NCI-H446 (cell line): ENCODE results near the gene RAD23A.
"Not testable (repeated sequence)": the region's sequence is repeated elsewhere in the genome, so short reads cannot be mapped to it uniquely, and the experiment has no call there.

Experiments used
- DNase-seq, 2 experiments: peaks; one replicate each; lab custom pipeline; 2025; lab: John Stamatoyannopoulos, UW

RAD23A gene

DNA sequence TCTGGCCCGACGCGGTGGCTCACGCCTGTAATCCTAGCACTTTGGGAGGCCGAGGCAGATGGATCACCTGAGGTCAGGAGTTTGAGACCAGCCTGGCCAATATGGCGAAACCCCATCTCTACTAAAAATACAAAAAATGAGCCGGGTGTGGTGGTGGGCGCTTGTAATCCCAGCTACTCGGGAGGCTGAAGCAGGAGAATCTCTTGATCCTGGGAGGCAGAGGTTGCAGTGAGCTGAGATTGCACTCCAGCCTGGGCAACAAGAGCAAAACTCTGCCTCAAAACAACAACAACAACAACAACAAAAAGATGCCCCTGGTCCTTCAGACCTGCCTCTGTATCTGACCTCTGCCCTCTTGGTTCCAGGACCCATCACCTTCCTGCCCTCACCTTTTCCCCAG lies 9.9 kb downstream of the RAD23A start:
- DNase-seq = not testable (repeated sequence)

DNA sequence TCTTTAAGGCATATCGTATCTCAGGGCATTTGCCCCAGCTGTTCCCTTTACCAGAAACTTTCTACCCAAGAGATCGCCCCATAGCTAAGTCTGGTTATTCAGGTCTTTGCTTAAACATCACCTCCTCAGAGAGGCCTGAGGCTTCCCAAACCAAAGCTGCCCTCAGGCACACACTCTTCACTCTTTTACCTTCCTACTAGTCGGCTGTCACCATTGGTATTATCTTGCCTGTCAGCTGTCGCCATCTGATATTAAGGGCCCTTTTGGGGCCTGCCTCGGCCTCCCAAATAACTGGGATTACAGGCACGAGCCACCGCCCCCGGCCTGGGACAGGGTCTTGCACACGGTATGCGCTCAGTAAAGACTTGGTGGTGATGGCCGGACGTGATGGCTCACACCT lies 10.3 kb downstream of the RAD23A start:
- no peak for DNase-seq

GRCh38 chr19:12956446-12957388 lies 11.1 kb downstream of the RAD23A start, which contains the start of gene GADD45GIP1:
TSS of gene GADD45GIP1 (minus strand) at chr19:12957223. CDS start at chr19:12957212, 11 bp downstream.
- DNase-seq = peak; percentile 40 to 81

GRCh38 chr19:12957389-12957952 lies 11.8 kb downstream of the RAD23A start:
- not testable (repeated sequence) for DNase-seq

DNA sequence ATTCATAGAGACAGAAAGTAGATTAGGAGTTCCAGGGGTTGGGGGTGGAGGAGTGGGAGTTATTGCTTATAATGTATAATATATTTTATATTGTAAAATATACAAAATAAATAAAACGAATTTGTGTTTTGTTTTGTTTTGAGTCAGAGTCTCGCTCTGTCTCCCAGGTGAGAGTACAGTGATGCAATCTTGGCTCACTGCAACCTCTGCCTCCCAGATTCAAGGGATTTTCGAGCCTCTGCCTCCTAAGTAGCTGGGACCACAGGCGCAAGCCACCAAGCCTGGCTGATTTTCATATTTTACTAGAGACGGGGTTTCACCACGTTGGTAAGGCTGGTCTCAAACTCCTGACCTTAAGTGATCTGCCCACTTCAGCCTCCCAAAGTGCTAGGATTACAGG lies 13.8 kb downstream of the RAD23A start:
- DNase-seq = no peak

GRCh38 chr19:12965017-12965811 lies 19.6 kb downstream of the RAD23A start:
- DNase-seq = peak; percentile 63 to 90

DNA sequence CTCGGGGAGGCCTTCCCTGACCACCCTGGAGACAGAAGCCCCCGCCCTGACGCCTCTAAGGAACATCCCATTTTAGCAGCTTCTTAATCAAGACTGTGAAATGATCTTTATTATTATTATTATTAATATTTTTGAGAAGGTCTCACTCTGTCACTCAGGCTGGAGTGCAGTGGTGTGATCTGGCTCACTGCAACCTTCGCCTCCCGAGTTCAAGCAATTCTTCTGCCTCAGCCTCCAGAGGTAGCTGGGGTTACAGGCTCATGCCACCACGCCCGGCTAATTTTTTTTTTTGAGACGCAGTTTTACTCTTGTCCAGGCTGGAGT lies 20.1 kb downstream of the RAD23A start:
- DNase-seq = no peak

GRCh38 chr19:12967907-12968306 lies 22.2 kb downstream of the RAD23A start:
- DNase-seq = no peak

DNA sequence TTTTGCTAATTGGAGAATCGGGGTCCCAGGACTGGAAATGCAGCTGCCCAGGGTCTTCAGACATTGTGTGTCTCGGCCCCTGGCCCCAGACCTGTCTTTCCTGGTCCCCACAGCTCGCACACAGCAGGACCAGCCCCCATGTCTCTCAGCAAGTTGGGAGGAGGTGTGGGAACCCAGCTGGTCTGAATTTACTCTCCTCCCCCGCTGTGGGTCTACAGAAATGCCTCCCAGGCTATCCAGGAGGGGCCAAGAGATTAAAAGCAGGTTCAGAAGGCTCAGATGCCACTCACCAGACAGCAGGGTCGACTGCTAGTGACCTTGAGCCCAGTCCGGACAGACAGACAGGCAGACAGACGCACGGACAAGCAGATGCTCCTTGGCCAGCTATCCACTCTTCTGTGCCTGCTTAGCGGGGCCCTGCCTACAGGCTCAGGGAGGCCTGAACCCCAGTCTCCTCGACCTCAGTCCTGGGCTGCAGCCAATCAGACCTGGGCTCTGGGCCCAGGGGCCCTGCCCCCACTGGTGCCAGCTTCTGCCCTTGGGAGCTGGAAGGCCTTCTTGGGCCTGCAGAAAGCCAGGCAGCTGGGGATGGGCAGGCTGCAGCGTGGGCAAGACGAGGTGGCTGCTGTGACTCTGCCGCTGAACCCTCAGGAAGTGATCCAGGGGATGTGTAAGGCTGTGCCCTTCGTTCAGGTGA lies 23.8 kb downstream of the RAD23A start, which contains the start of gene DAND5:
Gene DAND5 (plus strand): TSS at position 285 of the 697 bp plus-strand sequence. CDS start 85 bp downstream, at position 370.
- DNase-seq = peak; percentile 54 to 92

GRCh38 chr19:12970070-12970820 lies 24.6 kb downstream of the RAD23A start:
- no peak for DNase-seq

DNA sequence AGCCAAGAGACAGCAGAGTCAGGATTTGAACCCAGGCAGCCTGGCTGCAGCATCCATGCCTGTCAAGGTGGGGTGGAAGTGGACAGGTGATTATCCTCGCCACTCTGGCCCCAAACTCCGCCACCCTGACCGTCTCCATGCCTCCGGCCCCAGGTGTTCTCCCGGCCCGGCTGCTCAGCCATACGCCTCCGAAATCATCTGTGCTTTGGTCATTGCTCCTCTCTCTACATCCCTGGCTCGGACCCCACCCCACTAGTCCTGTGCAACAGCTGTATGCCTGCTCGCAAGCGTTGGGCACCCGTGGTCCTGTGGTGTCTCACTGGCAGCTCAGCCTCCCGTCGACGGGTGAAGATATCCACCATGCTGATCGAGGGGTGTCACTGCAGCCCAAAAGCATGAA lies 27.6 kb downstream of the RAD23A start:
- DNase-seq = no peak

DNA sequence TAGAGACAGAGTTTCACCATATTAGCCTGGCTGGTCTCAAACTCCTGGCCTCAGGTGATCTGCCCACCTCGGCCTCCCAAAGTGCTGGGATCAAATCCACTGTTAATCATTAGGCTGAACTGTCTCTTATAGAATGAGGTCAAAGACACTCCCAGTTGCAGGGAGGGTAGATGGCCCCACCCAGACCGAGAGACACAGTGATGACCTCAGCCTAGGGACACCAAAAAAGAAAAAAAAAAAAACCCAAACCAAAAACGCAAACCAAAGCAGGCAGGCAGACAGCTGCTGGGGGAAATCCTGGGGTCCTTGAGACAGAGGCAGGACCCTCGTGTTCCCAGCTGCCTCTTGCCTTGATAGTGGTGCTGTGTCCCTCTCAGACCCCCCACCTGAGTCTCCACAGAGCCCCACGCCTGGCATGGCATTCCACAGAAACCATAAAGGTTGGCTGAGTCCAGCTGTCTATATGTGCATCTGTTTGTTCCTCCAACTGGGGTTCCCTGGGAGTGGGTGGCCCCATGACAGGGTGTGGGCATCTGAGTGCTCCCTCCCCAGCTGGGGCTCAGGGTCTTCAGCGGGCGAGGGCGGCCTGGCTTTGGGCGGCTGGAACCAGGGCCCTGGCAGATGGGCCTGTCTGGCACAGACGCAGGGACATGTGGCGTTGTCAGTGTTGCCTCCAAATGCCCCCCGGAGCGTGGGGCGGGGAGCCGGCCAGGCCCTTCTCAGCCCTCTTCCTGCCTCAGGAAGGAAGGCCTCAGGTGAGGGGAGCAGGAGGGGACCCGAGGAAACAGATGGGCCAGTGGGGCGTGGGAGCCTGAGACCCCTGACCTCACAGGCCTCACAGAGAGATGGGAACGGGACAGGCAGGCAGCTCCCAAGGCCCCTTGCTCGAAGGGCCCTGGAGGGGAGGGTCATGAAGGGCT lies 28.9 kb downstream of the RAD23A start:
- DNase-seq = peak; percentile 77 to 96

GRCh38 chr19:12975221-12975741 lies 29.6 kb downstream of the RAD23A start:
- peak in 1 of 2 experiments; percentile 62 for DNase-seq

DNA sequence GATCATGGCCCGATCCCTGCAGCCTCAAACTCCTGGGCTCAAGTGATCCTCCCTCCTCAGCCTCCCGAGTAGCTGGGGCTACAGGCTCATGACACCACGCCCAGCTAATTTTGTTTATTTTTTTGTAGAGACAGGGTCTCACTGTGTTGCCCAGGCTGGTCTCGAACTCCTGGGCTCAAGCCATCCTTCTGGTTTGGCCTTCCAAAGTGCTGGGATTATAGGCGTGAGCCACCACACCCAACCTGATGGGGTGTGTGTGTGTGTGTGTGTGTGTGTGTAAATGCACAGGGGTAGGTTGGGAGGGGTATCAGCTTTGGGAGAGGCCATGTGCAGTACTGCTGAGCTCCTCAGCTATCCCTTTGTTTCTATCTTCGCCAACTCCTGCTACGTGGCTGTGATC lies 30.4 kb downstream of the RAD23A start:
- DNase-seq = not testable (repeated sequence)

- no peak for DNase-seq
Measured at GRCh38 chr19:12979974-12980373, 34.3 kb downstream of the RAD23A start.

DNA sequence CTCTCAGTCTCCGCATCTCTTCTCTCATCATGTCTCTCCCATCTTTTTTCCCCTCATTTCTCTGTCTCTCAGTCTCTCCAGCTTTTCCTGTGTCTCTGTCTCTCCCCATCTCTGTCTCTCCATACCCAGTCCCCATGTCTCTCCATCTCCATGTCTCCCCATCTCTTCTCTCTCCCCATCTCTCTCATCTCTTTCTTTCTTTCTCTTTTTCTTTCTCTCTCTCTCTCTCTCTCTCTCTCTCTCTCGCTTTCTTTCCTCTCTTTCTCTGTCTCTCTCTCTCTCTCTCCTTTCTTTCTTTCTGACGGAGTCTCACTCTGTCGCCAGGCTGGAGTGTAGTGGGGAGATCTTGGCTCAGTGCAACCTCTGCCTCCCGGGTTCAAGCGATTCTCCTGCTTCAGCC lies 37.0 kb downstream of the RAD23A start:
- DNase-seq = no peak

DNA sequence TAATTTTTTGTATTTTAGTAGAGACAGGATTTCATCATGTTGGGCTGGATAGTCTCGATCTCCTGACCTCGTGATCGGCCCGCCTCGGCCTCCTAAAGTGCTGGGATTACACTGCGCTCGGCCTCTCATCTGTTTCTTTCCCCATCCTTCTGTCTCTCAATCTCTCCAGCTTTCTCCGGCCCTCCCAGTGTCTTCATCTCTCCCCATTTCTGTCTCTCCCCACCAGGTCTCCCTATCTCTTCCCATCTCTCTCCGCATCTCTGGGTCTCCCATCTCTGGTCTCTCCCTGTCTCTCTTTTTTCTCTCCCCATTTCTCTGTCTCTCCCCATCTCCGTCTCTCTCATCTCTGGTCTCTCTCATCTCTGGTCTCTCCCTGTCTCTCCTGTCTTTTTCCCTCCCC lies 37.4 kb downstream of the RAD23A start:
- DNase-seq = no peak

DNA sequence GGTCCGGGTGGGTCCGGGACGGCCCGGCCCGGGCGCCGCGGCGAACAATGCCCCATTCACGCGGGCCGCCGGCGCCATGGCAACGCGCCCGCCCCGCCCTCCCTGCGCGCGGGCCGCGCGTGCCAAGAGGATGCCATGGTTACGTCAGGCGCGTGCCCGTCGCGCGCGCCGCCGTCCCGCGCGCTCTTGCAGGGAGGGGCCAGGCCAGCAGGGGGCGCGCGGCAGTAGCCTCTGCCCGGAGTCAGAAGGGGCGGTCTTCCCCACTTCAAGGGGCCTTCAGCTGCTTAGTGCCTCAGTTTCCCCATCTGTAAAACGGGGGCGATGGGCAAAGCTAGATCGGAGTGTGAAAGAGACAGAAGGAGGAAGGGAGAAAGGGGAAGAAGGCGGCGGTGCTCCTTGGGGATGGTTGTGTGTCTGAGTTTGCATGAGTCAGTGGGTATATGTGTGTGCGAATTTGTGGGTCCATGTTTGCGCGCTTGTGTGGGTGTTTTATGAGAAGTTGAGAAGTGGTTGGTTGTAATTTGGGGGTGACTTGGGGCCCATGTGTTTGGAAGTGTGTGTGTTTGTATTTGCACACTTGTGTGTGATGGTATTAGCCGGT lies 38.0 kb downstream of the RAD23A start:
- peak; percentile 56 to 92 for DNase-seq

DNA sequence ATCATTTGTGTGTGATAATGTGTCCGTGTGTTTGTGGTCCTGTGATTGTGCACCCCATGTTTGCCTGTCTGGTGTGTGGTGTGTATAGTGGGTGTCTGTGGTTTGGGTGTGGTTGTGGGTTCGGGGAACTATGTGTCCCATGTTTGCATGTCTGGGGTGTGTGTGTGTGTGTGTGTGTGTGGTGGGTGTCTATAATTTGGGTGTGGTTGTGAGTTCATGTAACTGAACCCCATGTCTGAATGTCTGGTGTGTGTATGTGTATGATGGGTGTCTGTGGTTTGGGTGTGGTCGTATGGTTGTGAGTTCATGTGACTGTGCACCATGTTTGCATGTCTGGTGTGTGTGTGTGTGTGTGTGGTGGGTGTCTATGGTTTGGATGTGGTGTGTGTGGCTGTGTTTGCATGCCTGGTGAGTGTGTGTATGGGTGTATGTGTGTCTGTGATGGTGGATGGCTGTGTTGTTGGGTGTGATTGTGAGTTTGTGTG lies 38.5 kb downstream of the RAD23A start:
- DNase-seq = no peak
